Esophagus (tissue), 2 donors: ENCODE data around the gene OR52B4. TPM values are rescaled to one million over a fixed set of nuclear protein-coding genes. Genes with fewer than 3 reads are reported as not detected.
"Not testable (repeated sequence)": the region's sequence is repeated elsewhere in the genome, so short reads cannot be mapped to it uniquely, and the experiment has no call there.

Experiments
- H3K27ac ChIP-seq, 2 donors: one replicate each; pipeline ENCODE4 v1.5.1; 2013; ENCODE audit warnings: low read depth in 2 of 2, mild to moderate bottlenecking in 2 of 2, inconsistent platforms in 1 of 2, low read length in 1 of 2, moderate library complexity in 1 of 2
- H3K27me3 ChIP-seq, 2 donors: one replicate each; pipeline ENCODE4 v1.6.1; 2013; ENCODE audit warnings: low read length in 2 of 2, control low read depth in 1 of 2, mild to moderate bottlenecking in 1 of 2; ENCODE audit not compliant: insufficient read depth in 2 of 2, control insufficient read depth in 1 of 2
- H3K36me3 ChIP-seq, 2 donors: one replicate each; pipeline ENCODE4 v1.6.1; 2013; ENCODE audit warnings: low read length in 1 of 2; ENCODE audit not compliant: control insufficient read depth in 2 of 2, insufficient read depth in 2 of 2
- H3K4me1 ChIP-seq, 2 donors: one replicate each; pipeline ENCODE4 v1.6.1; 2013; ENCODE audit warnings: low read length in 1 of 2; ENCODE audit not compliant: control insufficient read depth in 2 of 2, insufficient read depth in 2 of 2
- H3K4me3 ChIP-seq, 2 donors: one replicate each; pipeline ENCODE4 v1.5.1; 2013; ENCODE audit warnings: low read length in 2 of 2, mild to moderate bottlenecking in 2 of 2, low read depth in 1 of 2, moderate library complexity in 1 of 2
- H3K9me3 ChIP-seq, 2 donors: one replicate each; pipeline ENCODE4 v1.6.1; 2013; ENCODE audit warnings: mild to moderate bottlenecking in 2 of 2, low read depth in 1 of 2, low read length in 1 of 2, moderate library complexity in 1 of 2; ENCODE audit not compliant: control insufficient read depth in 2 of 2, insufficient read depth in 1 of 2
- WGBS, 2 donors: extraction: QIAGEN DNeasy Blood & Tissue Kit; methylation state at CpG; one replicate each; pipeline ENCODE4 v1.1.7; 2013; 5-methylcytosine and 5-hydroxymethylcytosine counted together
- polyA plus RNA-seq, 2 donors: library from polyadenylated mRNA; stranded (reverse); fragments of 200-250 nt; gene quantifications; one replicate each; pipeline ENCODE4 v1.2.3, GENCODE V29; 2013
- donor health status: healthy with polysubstance abuse.
- donor health status: Bipolar disorder and iron deficiency.

The OR52B4 gene
- not detected for polyA plus RNA-seq

GRCh38 chr11:4368286-4368685, at the start of gene OR52B4:
TSS of gene OR52B4 (minus strand) at chr11:4368386. CDS start at chr11:4368295, 91 bp downstream.
- no peak within 1 kb of the TSS for H3K27ac ChIP-seq
- no peaks in the 10 kb centered on the region for H3K9me3 ChIP-seq
- 68 to 81% methylated on average over 4 of the region's 4 CpGs for WGBS, 2 donors
- H3K4me3 ChIP-seq, result no peak within 1 kb of the TSS
- no peaks in the 10 kb centered on the region for H3K27me3 ChIP-seq
- H3K4me1 ChIP-seq, result no peaks in the 10 kb centered on the region
- no peaks in the 10 kb centered on the region for H3K36me3 ChIP-seq

- Histone ChIP-seq H3K4me3 (no peak overlapping the region), H3K27ac (no peak overlapping the region), H3K4me1 (no peaks in the 10 kb centered on the region), H3K36me3 (no peaks in the 10 kb centered on the region), H3K9me3 (no peaks in the 10 kb centered on the region), H3K27me3 (no peaks in the 10 kb centered on the region)
- 58 to 63% methylated on average over 1 of the region's 1 CpG for WGBS, 2 donors
Observed at GRCh38 chr11:4416816-4417215, 48.6 kb upstream of the OR52B4 start.

- 54 to 60% methylated on average over 1 of the region's 1 CpG for WGBS, 2 donors
Observed at GRCh38 chr11:4416306-4416705, 48.1 kb upstream of the OR52B4 start.

GRCh38 chr11:4406206-4406605, 38.0 kb upstream of the OR52B4 start:
- not testable (repeated sequence) for H3K36me3 ChIP-seq, H3K27me3 ChIP-seq, H3K4me1 ChIP-seq, H3K4me3 ChIP-seq, H3K9me3 ChIP-seq, H3K27ac ChIP-seq
- WGBS, 2 donors, result 82 to 87% methylated on average over 5 to 6 of the region's 6 CpGs

More at GRCh38 chr11:4416306-4416705, 48.1 kb upstream of the OR52B4 start:
- Histone ChIP-seq H3K4me1 (no peaks in the 10 kb centered on the region), H3K27me3 (no peaks in the 10 kb centered on the region), H3K9me3 (no peaks in the 10 kb centered on the region), H3K27ac (no peak overlapping the region), H3K36me3 (no peaks in the 10 kb centered on the region), H3K4me3 (no peak overlapping the region)

- Histone ChIP-seq H3K4me3 (peak overlapping the region in 1 of 2 donors; percentile 98), H3K9me3 (no peaks in the 10 kb centered on the region), H3K27me3 (no peaks in the 10 kb centered on the region), H3K4me1 (no peaks in the 10 kb centered on the region), H3K36me3 (peaks cover 7 to 14% of the 10 kb centered on the region in 2 donors), H3K27ac (no peak overlapping the region)
- 21 to 28% methylated on average over 11 of the region's 11 CpGs for WGBS, 2 donors
Observed at GRCh38 chr11:4393858-4394223, 25.7 kb upstream of the OR52B4 start.

GRCh38 chr11:4393209-4393857, 25.1 kb upstream of the OR52B4 start, which contains the start of gene TRIM21:
TSS of gene TRIM21 (minus strand) at chr11:4393702. CDS start at chr11:4390409, 3,293 bp downstream.
- H3K27me3 ChIP-seq, result no peaks in the 10 kb centered on the region
- no peaks in the 10 kb centered on the region for H3K9me3 ChIP-seq
- no peaks in the 10 kb centered on the region for H3K4me1 ChIP-seq
- H3K36me3 ChIP-seq, result peaks cover 10 to 19% of the 10 kb centered on the region in 2 donors
- 0 to 1% methylated on average over 13 of the region's 13 CpGs for WGBS, 2 donors
- peak within 1 kb of the TSS; percentile 78 to 98 for H3K4me3 ChIP-seq
- peak within 1 kb of the TSS; percentile 67 to 88 for H3K27ac ChIP-seq

GRCh38 chr11:4388221-4388620, 20.0 kb upstream of the OR52B4 start:
- no peaks in the 10 kb centered on the region for H3K9me3 ChIP-seq
- no peak overlapping the region for H3K4me3 ChIP-seq
- WGBS, 2 donors, result 95 to 100% methylated on average over 2 of the region's 2 CpGs
- H3K27me3 ChIP-seq, result no peaks in the 10 kb centered on the region
- H3K4me1 ChIP-seq, result no peaks in the 10 kb centered on the region
- H3K36me3 ChIP-seq, result peaks cover 30 to 42% of the 10 kb centered on the region in 2 donors
- H3K27ac ChIP-seq, result no peak overlapping the region

GRCh38 chr11:4385978-4386740, 18.0 kb upstream of the OR52B4 start:
- Histone ChIP-seq H3K27me3 (no peaks in the 10 kb centered on the region), H3K4me3 (no peak overlapping the region), H3K9me3 (no peaks in the 10 kb centered on the region), H3K4me1 (no peaks in the 10 kb centered on the region), H3K27ac (no peak overlapping the region), H3K36me3 (peaks cover 30 to 42% of the 10 kb centered on the region in 2 donors)
- 97 to 98% methylated on average over 3 of the region's 3 CpGs for WGBS, 2 donors

GRCh38 chr11:4381901-4382300, 13.7 kb upstream of the OR52B4 start:
- no peaks in the 10 kb centered on the region for H3K27me3 ChIP-seq
- no peaks in the 10 kb centered on the region for H3K9me3 ChIP-seq
- no peaks in the 10 kb centered on the region for H3K4me1 ChIP-seq
- peaks cover 13 to 20% of the 10 kb centered on the region in 2 donors for H3K36me3 ChIP-seq
- no peak overlapping the region for H3K4me3 ChIP-seq
- 44 to 65% methylated on average over 2 of the region's 2 CpGs for WGBS, 2 donors
- H3K27ac ChIP-seq, result no peak overlapping the region
